ENCODE data around the gene CDC34. TPM values are rescaled to one million over a fixed set of nuclear protein-coding genes. Genes with fewer than 3 reads are reported as not detected.

The CDC34 gene
- total and polyA plus RNA-seq, 9 of the 15 experiments (the other 6 are each of a cell fraction or from before 2014, with no cell fraction given), result 0.80 to 203 (median 65.5) TPM

GRCh38 chr19:584240-585001, 52.9 kb downstream of the CDC34 start (continued):
- TF ChIP-seq ZMIZ1 (IDR thresholded peaks at IDR 0.05; ENCODE audit: low read depth in 2 of 2, low read length in 2 of 2) (no peak), ZNF695 (CRISPR knock-in tag; IDR thresholded peaks at IDR 0.05) (no peak), KAT8 (IDR thresholded peaks at IDR 0.05; ENCODE audit: low read depth) (no peak), WHSC1 (IDR thresholded peaks at IDR 0.05; ENCODE audit: low read length) (no peak), ZNF253 (CRISPR knock-in tag; conservative IDR thresholded peaks at IDR 0.05) (no peak), E2F8 (IDR thresholded peaks at IDR 0.05; ENCODE audit: low read depth, partially characterized antibody) (peak; percentile 69), ZNF354B (CRISPR knock-in tag; IDR thresholded peaks at IDR 0.05) (no peak), PHF20 (IDR thresholded peaks at IDR 0.05; ENCODE audit: partially characterized antibody) (no peak), TSC22D4 (tag; IDR thresholded peaks at IDR 0.05) (no peak), ZKSCAN1 (IDR thresholded peaks at IDR 0.05; ENCODE audit: low read depth, low read length) (peak; percentile 19; the same call in 1 of the 2 replicates), RBM22 (IDR thresholded peaks at IDR 0.05; ENCODE audit: low read depth, low read length, poor library complexity, severe bottlenecking) (peak; percentile 89), PML (IDR thresholded peaks at IDR 0.05; ENCODE audit: low read length) (peak; percentile 52; the same call in 1 of the 2 replicates), TEAD4 (IDR thresholded peaks at IDR 0.05; ENCODE audit: low read length) (no peak), TEAD4 (CRISPR knock-in tag; IDR thresholded peaks at IDR 0.05; ENCODE audit: borderline replicate concordance) (no peak), SIN3A (IDR thresholded peaks at IDR 0.05; ENCODE audit: borderline replicate concordance in 2 of 2, control insufficient read depth in 1 of 2, low read depth in 2 of 2, low read length in 2 of 2) (no peak), MEIS2 (IDR thresholded peaks at IDR 0.05; ENCODE audit: partially characterized antibody) (no peak), TRIM24 (IDR thresholded peaks at IDR 0.05) (peak in 1 of 2 experiments; percentile 40; a peak in 1 of 4 replicates), ZNF589 (CRISPR knock-in tag; IDR thresholded peaks at IDR 0.05; ENCODE audit: low read depth) (no peak), TCF7L2 (IDR thresholded peaks at IDR 0.05; ENCODE audit: low read depth, low read length) (no peak), SNIP1 (IDR thresholded peaks at IDR 0.05; ENCODE audit: low read depth) (no peak), CXXC5 (CRISPR knock-in tag; IDR thresholded peaks at IDR 0.05) (no peak; the same call in 1 of the 2 replicates), OTX1 (CRISPR knock-in tag; IDR thresholded peaks at IDR 0.05) (no peak), NONO (IDR thresholded peaks at IDR 0.05; ENCODE audit: low read depth in 2 of 2, low read length in 1 of 2) (0 out of 4 replicates have a peak, but pooled peaks of 1 of the 2 experiments have one; percentile 15), HMGN3 (IDR thresholded peaks at IDR 0.05; ENCODE audit: borderline replicate concordance, extremely low read depth, insufficient read length, low read depth, low read length) (peak; percentile 30)

Data from K562 (cell line).